ENCODE measurements around the gene SIM2.

The SIM2 gene

GRCh38 chr21:36743446-36743845 lies 44.5 kb downstream of the SIM2 start:
- no peak for ATAC-seq

- ATAC-seq = no peak
Observed at GRCh38 chr21:36744190-36744559, 45.3 kb downstream of the SIM2 start.

- ATAC-seq = no peak
Observed at GRCh38 chr21:36744560-36745231, 45.8 kb downstream of the SIM2 start.

DNA sequence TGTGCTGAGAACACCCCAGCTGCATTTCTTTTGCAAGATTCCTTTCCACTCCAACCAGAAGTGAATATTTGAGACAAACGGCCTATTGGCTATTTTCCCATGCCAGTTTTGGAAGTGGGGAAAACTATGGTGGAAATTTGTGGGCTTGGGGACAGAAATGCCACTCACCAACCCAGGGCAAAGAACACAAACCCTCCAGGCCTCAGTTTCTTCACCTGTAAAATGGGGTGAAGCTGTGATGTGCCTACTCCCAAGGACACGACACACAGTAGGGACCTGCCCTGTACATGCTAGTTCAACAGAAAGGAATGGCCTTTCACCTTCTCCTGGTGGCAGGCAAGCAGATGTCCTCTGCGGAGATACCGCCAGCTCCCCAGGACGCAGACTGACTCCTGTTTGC lies 46.5 kb downstream of the SIM2 start:
- ATAC-seq = no peak

DNA sequence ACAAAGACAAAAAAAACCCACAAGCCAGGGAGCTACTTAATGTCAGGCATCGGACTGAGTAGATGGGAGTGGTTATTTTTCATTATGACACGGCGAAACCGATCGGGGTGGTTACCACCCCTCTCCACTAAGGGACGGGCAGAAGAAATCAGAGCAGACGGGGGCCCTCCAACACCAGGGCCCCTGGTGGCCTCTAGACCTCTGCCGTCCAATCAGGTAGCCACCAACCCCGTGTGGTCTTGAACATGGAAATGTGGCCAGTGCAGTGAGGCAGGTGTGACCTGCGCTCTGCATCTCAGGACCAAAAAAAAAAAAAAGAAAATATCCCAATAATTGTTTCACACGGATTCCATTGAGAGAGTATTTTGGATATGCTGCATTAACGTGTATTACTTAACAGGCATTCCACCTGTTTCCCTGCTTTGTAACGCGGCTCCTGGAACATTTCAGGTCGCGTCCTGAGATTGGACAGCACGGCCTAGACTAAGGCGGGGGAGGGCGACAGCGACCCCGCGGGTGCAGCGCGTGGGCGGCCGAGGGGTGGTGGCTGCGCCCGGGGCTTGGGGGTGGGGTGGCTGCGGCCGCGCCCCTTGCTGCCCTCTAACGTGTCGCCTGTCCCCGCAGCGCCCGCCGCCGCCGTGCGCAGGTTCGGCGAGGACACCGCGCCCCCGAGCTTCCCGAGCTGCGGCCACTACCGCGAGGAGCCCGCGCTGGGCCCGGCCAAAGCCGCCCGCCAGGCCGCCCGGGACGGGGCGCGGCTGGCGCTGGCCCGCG lies 48.3 kb downstream of the SIM2 start:
- ATAC-seq = peak in 1 of 2 donors; percentile 18

DNA sequence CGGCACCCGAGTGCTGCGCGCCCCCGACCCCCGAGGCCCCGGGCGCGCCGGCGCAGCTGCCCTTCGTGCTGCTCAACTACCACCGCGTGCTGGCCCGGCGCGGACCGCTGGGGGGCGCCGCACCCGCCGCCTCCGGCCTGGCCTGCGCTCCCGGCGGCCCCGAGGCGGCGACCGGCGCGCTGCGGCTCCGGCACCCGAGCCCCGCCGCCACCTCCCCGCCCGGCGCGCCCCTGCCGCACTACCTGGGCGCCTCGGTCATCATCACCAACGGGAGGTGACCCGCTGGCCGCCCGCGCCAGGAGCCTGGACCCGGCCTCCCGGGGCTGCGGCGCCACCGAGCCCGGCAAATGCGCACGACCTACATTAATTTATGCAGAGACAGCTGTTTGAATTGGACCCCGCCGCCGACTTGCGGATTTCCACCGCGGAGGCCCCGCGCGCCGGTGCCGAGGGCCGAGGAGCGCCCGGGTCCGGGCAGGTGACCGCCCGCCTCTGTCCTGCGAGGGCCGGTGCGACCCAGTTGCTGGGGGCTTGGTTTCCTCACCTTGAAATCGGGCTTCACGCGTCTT lies 49.0 kb downstream of the SIM2 start:
- peak; percentile 65 to 76 for ATAC-seq

DNA sequence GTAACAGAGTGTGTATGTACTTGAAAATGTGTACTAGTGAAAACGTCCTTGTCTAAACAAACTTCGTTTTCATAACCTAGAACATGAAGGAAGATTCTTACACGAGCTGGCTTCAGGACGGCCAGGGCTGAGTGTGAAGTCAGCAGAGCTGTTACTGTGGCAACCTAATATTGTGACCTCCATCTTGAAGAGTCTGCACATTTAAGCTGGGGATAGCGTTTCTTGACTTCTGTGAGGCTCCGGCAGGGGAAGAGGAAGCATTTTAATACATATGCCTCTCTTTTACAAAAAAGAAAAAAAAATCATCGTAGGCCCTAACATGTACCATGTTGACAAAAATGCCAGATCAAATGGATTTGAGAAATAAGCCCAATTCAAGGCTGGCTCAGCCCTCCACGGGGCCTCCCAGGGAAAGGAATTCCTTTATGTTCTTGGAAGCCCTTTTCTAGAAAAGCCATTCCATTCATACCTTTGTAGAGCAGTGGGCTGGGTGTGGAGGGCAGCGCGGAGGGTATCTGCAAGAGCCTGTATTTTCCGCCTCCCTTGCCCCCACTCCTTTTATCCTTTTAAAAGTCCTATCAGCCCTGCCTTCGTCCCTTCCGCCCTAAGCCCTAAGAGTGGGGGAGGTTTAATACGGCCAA lies 51.1 kb downstream of the SIM2 start:
- no peak for ATAC-seq

GRCh38 chr21:36750576-36750959 lies 51.7 kb downstream of the SIM2 start:
- no peak for ATAC-seq

DNA sequence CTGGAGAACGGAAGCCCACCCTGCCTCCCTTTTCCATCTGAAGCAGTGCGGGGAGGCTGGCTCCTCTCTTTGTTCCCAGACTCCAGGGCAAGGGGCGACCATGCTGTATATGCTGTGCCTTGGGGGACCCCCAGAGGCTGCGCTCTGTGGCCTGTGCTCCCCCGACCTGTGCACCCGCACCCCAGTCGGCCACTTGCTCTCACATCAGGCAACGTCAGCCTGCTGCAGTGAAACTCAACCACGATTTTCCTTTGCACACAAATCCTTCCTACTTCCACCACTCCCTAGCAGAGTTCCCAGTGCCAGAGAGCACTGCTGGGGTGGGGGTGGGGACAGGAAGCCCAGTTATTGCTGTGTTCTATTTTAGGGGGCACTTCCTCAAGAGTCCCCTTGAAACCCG lies 52.5 kb downstream of the SIM2 start:
- ATAC-seq = no peak

DNA sequence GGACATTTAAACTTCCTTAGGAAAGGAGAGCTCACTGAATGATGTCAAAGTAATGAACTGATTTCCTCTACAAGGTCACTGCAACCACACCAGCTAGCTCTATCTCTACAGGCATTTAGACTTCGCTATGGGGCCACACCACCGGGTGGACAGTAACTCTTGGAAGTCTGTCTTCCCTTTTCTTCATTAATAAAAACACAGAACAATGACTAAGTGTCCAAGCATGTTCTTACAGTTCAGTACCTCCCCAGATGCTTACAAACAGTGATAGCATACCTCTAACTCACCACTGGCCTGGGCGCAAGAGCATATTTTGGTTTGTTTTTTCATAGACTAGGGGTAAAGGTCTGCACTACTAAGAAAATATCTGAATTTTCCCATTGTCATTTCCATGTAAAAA lies 54.6 kb downstream of the SIM2 start:
- no peak for ATAC-seq

DNA sequence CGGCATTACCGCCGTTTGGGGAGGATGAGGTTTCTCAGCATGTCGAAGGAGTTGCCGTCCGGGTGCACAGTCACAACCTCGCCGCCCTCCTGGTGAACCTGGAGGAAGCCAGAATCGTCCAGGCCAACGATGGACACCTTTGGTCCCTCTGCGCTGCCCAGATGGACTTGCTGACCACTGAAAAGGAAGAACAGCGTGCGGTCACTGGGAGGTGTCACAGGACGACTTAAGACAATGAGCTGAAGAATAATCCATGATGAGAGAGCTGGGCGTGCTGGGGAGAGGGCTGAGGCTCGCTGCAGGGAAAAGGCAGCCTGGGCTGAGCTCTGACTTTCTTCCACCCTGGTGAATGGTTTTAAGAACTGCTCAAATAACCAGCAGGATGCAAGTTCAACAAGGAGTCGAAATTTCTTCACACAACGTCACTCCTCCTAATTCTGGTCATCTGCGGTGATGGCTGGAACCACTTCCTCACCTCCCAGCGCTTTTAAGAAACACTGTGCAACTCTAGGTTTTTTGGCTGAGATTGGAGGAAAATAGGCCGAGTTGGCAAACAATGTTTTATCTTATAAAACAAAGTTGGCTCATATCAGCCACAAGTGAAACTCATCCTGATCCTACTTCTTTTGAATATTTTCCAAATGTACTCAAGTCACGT lies 55.5 kb downstream of the SIM2 start:
- no peak for ATAC-seq

DNA sequence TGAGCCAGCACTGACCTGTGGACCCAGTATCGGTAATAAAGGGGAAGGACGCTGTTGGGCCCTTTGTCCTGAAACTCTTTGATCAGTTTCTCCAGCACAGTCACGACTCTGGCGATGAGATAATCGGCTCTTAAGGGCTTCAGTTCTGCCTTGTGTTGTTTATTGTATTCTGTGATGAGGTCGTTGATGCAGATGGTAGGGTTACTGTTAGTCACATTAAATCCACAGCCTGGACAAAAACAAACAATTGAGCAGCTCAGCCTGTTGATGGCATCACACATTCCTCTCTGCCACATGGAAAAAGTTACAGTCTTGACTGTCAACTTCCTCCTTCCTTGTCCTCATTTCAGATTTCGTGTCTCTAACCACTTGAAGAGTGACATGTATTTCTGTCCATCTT lies 57.6 kb downstream of the SIM2 start:
- no peak for ATAC-seq

DNA sequence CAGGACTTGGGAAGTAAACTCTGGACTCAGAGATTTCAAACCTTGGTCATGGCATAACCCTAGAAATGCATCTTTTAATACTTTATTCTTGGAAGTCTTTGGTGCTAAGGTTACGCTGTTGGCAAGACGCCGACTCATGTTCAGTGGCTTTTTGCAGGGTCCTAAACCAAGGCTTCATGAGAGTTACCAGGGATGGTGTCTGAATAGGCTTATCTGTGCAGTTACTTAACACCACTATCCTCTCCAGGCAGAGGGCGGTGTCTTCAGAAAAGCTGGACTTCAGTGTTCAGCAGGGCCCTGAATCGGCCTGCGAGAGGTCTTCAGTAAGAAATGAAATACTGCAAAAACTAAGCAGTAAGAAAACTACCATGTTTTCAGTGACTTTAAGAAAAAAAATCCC lies 58.3 kb downstream of the SIM2 start:
- no peak for ATAC-seq

DNA sequence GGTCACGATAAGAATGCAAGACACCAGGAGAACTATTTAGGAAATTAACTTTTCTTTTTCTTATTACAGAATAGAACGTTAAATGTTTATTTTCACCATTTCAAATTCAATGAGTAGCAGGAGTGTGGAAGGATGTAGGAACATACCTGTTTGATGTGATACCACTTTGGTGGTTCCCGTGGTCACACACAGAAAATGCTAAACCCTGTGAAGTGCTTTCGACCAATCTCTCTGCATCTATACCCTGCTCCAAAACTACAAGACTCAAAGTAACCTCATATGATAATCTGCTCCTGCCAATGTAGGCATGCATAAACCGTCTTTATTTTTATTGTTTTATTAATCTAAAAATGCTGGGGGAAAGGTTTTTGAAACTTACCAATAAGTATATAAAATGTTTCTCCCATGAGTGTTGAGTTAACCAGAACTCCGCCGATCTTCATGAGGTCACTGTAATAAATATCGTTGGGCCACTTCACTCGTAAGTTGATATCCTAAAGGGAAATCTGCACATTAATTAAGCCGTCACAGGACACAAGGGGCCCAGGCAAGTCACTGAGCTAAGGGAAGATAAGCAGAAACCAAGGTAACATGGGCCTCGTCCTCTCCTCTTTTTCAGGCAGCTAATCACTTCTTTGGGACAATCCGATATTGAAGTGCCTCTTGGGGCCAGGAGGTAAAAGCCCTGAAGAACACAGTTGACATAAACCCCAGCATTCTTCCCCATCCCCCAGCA lies 60.6 kb downstream of the SIM2 start:
- no peak for ATAC-seq

DNA sequence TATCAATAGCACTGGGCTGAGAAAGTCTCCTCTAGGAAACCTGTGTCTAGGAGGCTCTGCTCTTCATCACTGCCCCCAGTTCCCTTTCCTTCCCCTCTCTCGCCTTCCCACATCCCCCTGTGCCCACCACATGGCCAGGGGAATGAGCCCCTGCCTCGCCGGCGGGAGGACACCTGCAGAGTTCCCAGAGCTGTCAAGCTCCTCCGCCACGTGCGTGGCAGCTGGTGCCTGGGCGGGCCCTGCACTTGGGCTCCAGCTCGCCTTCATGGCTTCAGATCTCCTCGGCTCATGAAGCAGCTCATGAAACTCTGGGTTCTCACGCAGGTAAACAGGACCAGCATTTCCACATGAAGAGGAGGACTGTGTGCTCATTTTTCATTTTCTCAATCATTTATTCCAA lies 62.8 kb downstream of the SIM2 start:
- no peak for ATAC-seq

- no peak for ATAC-seq
Observed at GRCh38 chr21:36762642-36763041, 63.7 kb downstream of the SIM2 start.

GRCh38 chr21:36763305-36763704 lies 64.4 kb downstream of the SIM2 start:
- ATAC-seq = no peak

DNA sequence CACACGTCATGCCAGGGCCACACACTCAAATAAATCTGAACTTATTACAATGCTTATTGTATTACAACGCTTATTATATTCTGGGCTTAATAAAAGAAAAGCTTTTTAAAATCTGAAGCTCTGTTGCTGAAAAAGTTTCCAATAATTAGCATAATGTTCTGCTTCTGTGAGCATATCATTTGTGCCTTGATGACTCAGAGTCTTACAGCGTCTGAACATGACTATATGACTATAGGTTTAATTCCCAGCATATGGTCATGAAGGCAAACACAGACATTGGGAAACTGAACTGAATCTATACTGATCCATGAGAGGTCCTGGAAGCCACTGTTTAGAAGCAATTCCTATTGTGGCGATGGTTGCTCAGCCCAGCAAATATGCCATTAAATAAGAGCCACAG lies 66.3 kb downstream of the SIM2 start:
- no peak for ATAC-seq

DNA sequence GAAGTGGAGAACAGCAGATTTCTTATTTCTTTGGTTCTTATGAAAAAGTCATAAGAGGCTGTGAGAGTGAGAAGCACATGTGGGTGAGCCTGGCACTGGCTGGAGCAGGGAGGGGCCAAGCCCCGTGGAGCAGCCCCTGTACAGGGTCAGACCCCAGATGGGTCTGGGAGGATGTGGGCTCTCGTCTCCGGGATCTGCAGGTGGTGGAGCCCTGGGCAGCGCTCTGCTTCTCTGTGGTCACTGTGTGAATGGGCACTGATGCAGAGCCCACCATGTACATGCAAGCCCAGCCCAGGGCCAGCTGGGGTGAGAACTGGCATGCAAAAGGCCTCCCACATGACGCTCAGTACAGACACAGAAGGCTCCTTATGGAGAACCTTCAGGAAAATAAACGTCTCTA lies 67.6 kb downstream of the SIM2 start:
- no peak for ATAC-seq

- ATAC-seq = no peak
Observed at GRCh38 chr21:36767096-36767495, 68.2 kb downstream of the SIM2 start.

GRCh38 chr21:36768496-36768895 lies 69.6 kb downstream of the SIM2 start:
- no peak for ATAC-seq

GRCh38 chr21:36769051-36769839 lies 70.3 kb downstream of the SIM2 start:
- ATAC-seq = no peak

All from activated CD4-positive, CD25-positive, alpha-beta regulatory T cell treated with anti-CD3 and anti-CD28 coated beads, Interleukin-2, amount 50 U/mL, for 24 hours (primary cell).